NAMALWA (cell line): ENCODE data around the gene CFAP92.

ENCODE experiments used
- DNase-seq: peaks from one replicate; pipeline ENCODE4 v3.0.0-alpha.2; 2015; ENCODE audit warnings: low spot score

Gene CFAP92

GRCh38 chr3:128983293-128984069 lies 10.4 kb downstream of the CFAP92 start:
- no peak for DNase-seq

DNA sequence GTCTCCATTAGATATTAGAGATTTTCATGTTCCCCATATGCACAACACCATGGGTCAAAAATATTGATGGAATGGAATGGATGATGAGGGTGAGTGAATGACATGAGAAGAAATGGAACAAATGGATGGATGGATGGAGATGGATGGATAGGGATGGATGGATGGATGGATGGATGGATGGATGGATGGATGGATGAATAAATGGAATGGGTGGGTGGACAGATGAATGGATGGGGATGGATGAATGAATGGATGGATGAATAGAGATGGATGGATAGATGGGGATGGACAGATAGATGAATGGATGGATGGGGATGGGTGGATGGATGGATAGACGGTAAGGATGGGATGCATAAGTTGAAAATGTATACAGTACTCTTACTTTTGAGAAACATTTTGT lies 18.6 kb downstream of the CFAP92 start:
- no peak for DNase-seq

DNA sequence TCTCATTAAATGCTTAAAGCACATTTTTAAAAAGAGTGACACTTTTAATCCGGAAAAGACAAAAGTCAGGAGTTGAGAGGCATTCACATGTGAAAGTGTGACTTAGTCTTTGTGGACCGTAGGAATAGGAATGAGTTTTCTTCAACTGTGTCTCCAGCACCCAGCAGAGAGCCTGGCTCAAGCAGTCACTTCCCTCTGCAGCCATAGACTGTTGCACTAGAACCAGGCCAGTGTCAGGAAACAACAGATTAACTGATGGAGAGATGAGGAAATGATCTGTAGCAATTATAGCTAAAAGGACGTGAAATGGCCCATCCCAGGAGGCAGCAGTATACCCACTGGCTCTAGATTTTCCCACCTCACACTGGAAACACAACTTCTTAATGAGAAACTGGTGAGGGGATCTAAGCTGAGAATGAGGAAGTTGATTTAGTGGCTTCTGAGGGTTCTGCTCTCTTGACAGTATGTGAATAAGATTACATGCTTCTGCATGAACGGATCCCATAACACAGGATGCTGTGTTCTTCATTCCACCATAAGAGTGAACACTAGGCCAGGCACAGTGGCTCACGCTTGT lies 19.8 kb downstream of the CFAP92 start:
- DNase-seq: peak; percentile 42

GRCh38 chr3:128971421-128972100 lies 22.3 kb downstream of the CFAP92 start:
- no peak for DNase-seq

- no peak for DNase-seq
Measured at GRCh38 chr3:128970740-128971047, 23.2 kb downstream of the CFAP92 start.

DNA sequence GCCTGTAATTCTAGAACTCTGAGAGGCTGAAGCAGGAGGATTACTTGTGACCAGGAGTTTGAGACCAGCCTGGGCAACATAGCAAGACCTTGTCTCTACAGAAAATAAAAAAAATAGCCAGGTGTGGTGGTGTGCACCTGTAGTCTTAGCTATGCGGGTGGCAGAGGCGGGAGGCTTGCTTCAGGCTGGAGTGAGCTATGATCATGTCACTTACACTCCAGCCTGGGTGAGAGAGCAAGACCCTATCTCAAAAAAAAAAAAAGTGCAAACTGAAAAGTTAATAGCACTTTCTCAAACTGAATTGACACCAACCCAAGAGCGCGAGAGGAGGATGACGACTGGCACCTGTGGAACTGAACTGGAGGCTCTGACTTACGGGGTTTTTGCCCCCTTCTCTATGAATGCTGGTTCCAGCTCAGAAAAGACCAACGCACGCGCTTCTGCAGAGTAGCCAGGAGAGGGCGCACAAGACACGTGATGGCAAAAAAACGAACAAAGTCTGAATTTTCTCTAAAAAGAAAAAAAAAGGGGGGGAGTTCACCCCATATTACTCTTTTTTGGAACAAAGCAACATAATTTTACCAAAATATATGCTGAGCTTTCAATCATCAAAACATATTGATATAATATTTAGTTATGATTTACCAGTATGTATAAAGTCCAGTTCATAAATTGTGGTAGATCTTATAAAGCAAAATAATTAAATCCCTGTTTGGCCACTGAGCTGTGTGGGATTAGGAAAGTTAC lies 23.7 kb downstream of the CFAP92 start:
- DNase-seq: peak; percentile 80

- DNase-seq: no peak
Measured at GRCh38 chr3:128967748-128968355, 26.0 kb downstream of the CFAP92 start.

DNA sequence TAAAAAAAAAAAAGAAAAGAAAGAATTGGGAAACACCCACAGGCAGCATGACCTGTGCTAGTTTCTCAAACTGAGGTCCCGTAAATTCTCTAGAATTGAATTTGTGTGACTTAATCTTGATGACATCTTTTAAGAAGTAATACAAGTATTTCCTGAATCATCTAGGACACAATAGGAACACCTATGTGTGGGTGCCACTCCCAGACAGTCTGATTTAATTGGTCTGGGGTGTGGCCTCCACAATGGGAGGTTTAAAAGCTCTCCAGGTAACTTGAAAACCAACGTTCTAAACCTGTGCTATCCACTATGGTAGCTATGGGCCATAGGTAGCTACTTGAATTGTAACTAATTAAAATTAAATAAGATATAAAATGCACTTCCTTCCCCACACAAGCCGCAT lies 28.1 kb downstream of the CFAP92 start:
- no peak for DNase-seq

DNA sequence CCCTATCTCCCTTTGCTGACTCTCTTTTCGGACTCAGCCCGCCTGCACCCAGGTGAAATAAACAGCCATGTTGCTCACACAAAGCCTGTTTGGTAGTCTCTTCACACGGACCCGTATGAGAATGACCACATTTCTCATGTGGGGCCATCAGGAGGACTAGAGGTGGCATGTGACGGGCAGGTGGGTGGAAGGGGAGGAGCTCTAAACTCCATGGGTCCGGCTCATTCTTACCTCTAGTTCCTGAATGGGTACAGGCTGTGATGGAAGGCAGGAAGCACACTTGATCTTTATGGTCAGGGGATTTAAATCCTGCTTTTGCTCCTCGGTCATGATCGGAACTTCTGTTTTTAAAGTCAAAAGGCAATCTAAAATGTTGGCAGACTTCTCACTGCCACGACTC lies 28.6 kb downstream of the CFAP92 start:
- no peak for DNase-seq

GRCh38 chr3:128956440-128956839 lies 37.4 kb downstream of the CFAP92 start:
- no peak for DNase-seq

DNA sequence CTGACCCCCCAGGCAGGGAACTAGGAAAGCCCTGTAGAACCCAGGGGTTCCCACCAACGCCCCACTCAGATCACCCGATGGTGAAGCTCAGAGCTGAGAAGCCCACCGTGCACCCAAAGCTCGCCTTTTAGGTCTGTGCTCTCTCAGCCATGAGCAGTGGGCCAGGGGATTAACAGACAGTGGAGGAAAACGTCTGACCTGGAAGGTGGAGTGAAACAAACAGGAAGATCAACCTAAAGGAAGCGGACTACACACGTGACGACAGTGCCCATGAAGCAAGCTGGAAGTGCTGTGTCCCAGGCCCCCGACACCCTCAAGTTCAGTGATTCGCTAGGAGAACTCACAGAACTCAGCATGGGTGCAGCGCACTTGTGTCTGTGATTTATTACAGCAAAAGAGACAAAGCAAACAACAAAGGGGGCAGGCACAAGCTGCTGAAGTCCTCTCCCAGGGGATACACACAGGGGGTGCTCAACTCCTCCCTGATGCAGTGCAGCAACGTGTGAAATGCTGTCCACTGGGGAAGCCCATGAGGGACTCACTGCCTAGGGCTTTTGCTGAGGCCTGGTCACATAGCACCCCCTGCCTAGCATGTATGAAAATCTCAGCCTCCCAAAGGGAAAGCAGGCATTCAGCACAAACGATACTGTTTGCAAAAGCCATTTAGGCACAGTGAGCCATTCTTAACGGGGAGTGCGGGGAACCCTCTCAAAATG lies 43.5 kb downstream of the CFAP92 start:
- DNase-seq: peak; percentile 57

DNA sequence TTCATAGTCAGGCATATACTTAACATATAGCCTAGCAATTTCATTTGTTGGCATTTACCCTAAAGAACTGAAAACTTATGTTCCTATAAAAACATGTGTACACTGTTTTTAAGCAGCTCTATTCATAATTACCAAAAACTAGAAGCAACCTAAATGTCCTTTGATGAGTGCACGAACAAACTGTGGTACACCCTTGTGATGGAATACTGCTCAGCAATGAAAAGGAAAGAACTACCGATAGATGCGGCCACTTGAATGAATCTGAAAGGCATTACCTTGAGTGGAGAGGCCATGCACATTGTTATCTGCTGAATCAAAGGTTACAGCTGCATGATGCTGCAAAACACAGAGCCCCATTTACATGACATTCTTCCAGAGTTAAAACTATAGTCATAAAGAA lies 44.7 kb downstream of the CFAP92 start:
- DNase-seq: no peak

- no peak for DNase-seq
Measured at GRCh38 chr3:128946411-128946810, 47.5 kb downstream of the CFAP92 start.

DNA sequence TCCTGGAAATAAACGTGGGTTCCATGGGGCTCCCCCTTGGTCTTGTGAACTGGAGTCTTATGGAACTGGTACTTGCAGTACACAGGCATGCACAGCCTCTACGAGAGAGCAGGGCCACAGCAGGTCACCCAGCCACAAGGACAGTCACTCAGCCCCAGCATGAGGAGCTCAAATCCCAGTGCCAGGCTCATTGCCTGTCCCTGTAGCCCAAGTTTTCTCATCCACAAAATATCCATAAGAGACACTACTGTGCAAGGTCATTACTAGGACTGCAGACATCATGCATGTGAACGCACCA lies 48.0 kb downstream of the CFAP92 start:
- no peak for DNase-seq

- no peak for DNase-seq
Measured at GRCh38 chr3:128945041-128945877, 48.6 kb downstream of the CFAP92 start.

GRCh38 chr3:128942161-128942952 lies 51.5 kb downstream of the CFAP92 start:
- DNase-seq: no peak

- DNase-seq: no peak
Measured at GRCh38 chr3:128940252-128940651, 53.6 kb downstream of the CFAP92 start.

- DNase-seq: no peak
Measured at GRCh38 chr3:128936341-128936740, 57.5 kb downstream of the CFAP92 start.

- DNase-seq: no peak
Measured at GRCh38 chr3:128935922-128936321, 58.0 kb downstream of the CFAP92 start.

- DNase-seq: no peak
Measured at GRCh38 chr3:128933922-128934253, 60.0 kb downstream of the CFAP92 start.
